Tibial artery (tissue), 4 donors: ENCODE measurements around the gene ASXL2.

Experiments
- DNase-seq, 2 donors: peaks; one replicate each; pipeline ENCODE4 v3.0.0-alpha.2; 2019
- H3K27ac ChIP-seq, 2 donors: fragments of 200-600 bp; sonication (generic) in 1 of 2; 1 replicate in 1 of 2; 2 replicates in 1 of 2; pipeline ENCODE4 v1.5.1; 2018 to 2019; ENCODE audit warnings: mild to moderate bottlenecking in 1 of 2
- H3K27me3 ChIP-seq, 2 donors: fragments of 200-600 bp; sonication (generic) in 1 of 2; one replicate each; pipeline versions ENCODE4 v1.5.1 to v1.6.0; 2016 to 2019
- H3K36me3 ChIP-seq, 3 donors: fragments of 200-600 bp; sonication (generic) in 2 of 3; one replicate each; pipeline ENCODE4 v1.5.1; 2016 to 2019; ENCODE audit warnings: mild to moderate bottlenecking in 2 of 3
- H3K4me1 ChIP-seq, 4 donors: fragments of 200-600 bp; sonication (generic) in 2 of 4; 1 replicate in 3 of 4; 2 replicates in 1 of 4; pipeline ENCODE4 v1.5.1; 2016 to 2019
- H3K4me3 ChIP-seq, 2 donors: fragments of 200-600 bp; sonication (generic) in 1 of 2; 1 replicate in 1 of 2; 2 replicates in 1 of 2; pipeline ENCODE4 v1.5.1; 2018 to 2019; ENCODE audit warnings: mild to moderate bottlenecking in 2 of 2
- H3K9me3 ChIP-seq, 3 donors: fragments of 200-600 bp; sonication (generic) in 1 of 3; one replicate each; pipeline ENCODE4 v1.5.1; 2016 to 2019
- intact Hi-C: fragments of 100-400 bp; cut with DNase I; formaldehyde crosslinking; loops from one replicate; pipeline ENCODE4 v1.15.0; 2023; ENCODE audit warnings: low total_unique reads
- TF ChIP-seq, protein P1 (sequence below), 2 experiments: fragments of 200-600 bp in 1 of 2; fragments of 450-650 bp in 1 of 2; IDR thresholded peaks; one replicate each; pipeline ENCODE4 v1.5.1; 2017 to 2019; ENCODE audit warnings: antibody characterized with exemption in 2 of 2, mild to moderate bottlenecking in 1 of 2, moderate library complexity in 1 of 2

Gene ASXL2

DNA sequence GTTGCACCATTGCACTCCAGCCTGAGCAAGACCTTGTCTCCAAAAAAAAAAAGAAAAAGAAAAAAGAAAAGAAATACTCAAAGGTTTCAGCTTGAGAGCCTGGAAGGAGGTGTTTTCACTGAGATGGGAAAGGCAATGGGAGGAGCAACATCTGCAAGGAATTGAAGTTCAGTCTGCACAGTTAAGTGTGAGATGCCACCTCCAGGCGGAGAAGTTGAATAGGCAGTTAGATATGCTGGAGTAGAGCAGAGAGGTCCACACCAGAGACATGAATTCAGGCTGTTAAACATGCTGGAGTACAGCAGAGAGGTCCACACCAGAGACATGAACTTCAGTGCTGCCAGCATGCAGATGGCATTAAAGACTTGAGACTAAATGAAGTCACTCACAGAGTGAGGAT is 163.5 kb downstream of the ASXL2 start:
- H3K4me3 ChIP-seq: no peak overlapping the region
- no peak for DNase-seq
- no peak overlapping the region for H3K27ac ChIP-seq
- H3K4me1 ChIP-seq: peaks cover 0 to 4% (median 2%) of the 10 kb centered on the region in 4 donors
- H3K27me3 ChIP-seq: peaks cover 0 to 13% of the 10 kb centered on the region in 2 donors
- TF ChIP-seq, protein P1, sequence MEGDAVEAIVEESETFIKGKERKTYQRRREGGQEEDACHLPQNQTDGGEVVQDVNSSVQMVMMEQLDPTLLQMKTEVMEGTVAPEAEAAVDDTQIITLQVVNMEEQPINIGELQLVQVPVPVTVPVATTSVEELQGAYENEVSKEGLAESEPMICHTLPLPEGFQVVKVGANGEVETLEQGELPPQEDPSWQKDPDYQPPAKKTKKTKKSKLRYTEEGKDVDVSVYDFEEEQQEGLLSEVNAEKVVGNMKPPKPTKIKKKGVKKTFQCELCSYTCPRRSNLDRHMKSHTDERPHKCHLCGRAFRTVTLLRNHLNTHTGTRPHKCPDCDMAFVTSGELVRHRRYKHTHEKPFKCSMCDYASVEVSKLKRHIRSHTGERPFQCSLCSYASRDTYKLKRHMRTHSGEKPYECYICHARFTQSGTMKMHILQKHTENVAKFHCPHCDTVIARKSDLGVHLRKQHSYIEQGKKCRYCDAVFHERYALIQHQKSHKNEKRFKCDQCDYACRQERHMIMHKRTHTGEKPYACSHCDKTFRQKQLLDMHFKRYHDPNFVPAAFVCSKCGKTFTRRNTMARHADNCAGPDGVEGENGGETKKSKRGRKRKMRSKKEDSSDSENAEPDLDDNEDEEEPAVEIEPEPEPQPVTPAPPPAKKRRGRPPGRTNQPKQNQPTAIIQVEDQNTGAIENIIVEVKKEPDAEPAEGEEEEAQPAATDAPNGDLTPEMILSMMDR (IDR thresholded peaks at IDR 0.05): no peak
- no peaks in the 10 kb centered on the region for H3K36me3 ChIP-seq
- intact Hi-C loops: no loop called here
- no peaks in the 10 kb centered on the region for H3K9me3 ChIP-seq

DNA sequence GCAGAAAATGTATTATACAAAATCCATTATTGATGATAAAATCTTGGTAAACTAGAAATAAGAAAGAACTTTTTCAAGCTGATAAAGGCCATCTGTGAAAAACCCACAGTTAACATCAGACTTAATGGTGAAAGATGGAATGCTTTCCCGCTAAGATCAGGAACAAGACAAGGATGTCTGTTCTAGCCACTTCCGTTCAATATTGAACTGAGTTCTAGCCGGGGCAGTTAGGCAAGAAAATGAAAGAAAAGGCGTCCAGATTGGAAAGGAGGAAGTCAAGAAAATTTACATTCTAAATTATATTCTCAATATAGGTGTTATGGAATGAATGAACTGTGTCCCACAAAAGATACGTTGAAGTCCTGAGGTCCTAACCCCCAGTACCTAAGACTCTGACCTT is 165.8 kb downstream of the ASXL2 start:
- TF ChIP-seq, protein P1 (IDR thresholded peaks at IDR 0.05): no peak
- intact Hi-C loops: no loop called here
- no peak for DNase-seq

DNA sequence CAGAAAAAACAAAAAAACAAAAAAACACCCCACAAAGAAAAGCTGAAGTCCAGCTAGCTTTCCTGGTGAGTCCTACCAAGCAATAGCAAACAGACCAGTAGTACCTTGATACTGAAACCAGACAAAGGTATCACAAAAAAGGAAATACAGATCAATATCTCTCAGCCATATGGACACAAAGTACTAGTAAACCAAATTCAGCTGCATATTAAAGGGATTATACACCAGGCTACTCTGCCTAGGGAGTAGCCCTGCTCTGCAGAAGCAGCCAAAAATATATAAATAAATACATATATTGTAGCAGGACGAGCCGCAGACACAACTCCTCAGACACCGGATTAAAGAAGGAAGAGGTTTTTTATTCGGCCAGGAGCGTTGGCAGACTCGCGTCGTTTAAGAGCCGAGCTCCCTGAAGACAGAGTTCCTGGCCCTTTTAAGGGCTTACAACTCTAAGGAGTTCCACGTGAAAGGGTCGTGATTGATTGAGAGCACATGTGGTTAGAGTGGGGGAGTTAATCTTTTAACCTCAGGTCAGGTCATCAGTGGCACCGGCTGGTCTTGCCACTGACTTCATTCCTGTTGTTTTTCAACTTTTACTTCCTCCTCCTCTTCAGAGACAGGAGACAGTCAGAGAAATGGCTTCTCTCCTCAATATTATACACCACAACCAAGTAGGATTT is 166.5 kb downstream of the ASXL2 start:
- Histone ChIP-seq H3K27ac (no peak overlapping the region), H3K36me3 (no peaks in the 10 kb centered on the region), H3K4me1 (peaks cover 0 to 4% (median 2%) of the 10 kb centered on the region in 4 donors), H3K9me3 (no peaks in the 10 kb centered on the region), H3K27me3 (peaks cover 0 to 16% of the 10 kb centered on the region in 2 donors), H3K4me3 (no peak overlapping the region)
- TF ChIP-seq, protein P1 (IDR thresholded peaks at IDR 0.05): no peak
- no peak for DNase-seq
- intact Hi-C loops: no loop called here

More for the DNA sequence above, 165.8 kb downstream of the ASXL2 start:
- Histone ChIP-seq H3K27ac (no peak overlapping the region), H3K4me3 (no peak overlapping the region), H3K4me1 (peaks cover 0 to 4% (median 2%) of the 10 kb centered on the region in 4 donors), H3K27me3 (peaks cover 0 to 16% of the 10 kb centered on the region in 2 donors), H3K36me3 (no peaks in the 10 kb centered on the region), H3K9me3 (no peaks in the 10 kb centered on the region)

DNA sequence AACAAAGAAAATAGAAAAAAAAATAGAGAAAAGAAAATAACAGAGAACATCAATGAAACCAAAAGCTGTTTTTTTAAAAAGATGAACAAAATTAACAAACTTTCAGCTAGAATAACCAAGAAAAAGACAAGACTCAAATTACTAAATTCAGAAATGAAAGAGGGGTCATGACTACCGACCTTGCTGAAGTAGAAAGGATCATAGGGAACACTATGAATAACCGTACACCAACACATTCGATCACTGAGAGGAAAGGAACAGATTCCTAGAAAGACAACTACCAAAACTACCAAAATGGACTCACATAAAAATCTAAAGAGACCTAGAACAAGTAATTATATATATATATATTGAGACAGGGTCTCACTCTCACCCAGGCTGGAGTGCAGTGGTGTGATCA is 167.5 kb downstream of the ASXL2 start:
- intact Hi-C loops: no loop called here
- no peak for DNase-seq

DNA sequence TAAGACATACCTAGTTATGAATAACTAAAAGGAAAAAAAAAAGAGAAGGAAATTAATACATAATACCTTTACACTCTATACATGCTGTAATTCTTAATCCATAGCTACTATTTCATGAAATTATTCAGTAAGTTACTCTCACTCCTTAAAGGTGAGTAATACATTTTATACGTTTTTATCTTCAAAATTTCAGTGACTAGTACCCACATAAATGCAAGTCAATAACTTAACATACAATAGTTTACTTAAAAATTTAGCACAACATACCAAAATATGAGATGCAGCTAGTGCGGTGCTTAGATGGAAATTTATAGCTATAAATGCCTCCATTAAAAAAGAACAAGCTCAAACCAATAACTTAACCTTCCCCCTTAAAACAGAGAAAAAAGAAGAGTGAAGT is 168.9 kb downstream of the ASXL2 start:
- Histone ChIP-seq H3K27ac (no peak overlapping the region), H3K36me3 (no peaks in the 10 kb centered on the region), H3K9me3 (no peaks in the 10 kb centered on the region), H3K4me1 (peaks cover 0 to 4% (median 2%) of the 10 kb centered on the region in 4 donors), H3K27me3 (peaks cover 0 to 16% of the 10 kb centered on the region in 2 donors), H3K4me3 (no peak overlapping the region)
- intact Hi-C loops: no loop called here
- TF ChIP-seq, protein P1 (IDR thresholded peaks at IDR 0.05): no peak
- DNase-seq: no peak

More for the DNA sequence above, 167.5 kb downstream of the ASXL2 start:
- peaks cover 0 to 4% (median 2%) of the 10 kb centered on the region in 4 donors for H3K4me1 ChIP-seq
- no peaks in the 10 kb centered on the region for H3K9me3 ChIP-seq
- H3K27me3 ChIP-seq: peaks cover 0 to 16% of the 10 kb centered on the region in 2 donors
- H3K36me3 ChIP-seq: no peaks in the 10 kb centered on the region
- no peak overlapping the region for H3K4me3 ChIP-seq
- TF ChIP-seq, protein P1 (IDR thresholded peaks at IDR 0.05): no peak
- no peak overlapping the region for H3K27ac ChIP-seq
